Epithelial cell of esophagus (primary cell): ENCODE data around the gene FAU.

Source experiments
- DNase-seq: peaks from one replicate; pipeline ENCODE4 v3.0.0; 2010; ENCODE audit warnings: low read depth
- H3K4me3 ChIP-seq: 2 replicates; pipeline ENCODE4 v1.5.1; 2011; ENCODE audit warnings: mild to moderate bottlenecking, low read length, control low read depth
- CTCF ChIP-seq: IDR thresholded peaks from 2 replicates; pipeline ENCODE4 v1.5.1; 2011; ENCODE audit warnings: low read depth, mild to moderate bottlenecking, low read length, control low read depth, inconsistent platforms; ENCODE audit not compliant: insufficient read depth; ENCODE audit errors: missing control alignments

Gene FAU

GRCh38 chr11:65113839-65114238 is 8.1 kb downstream of the FAU start:
- H3K4me3 ChIP-seq: no peak overlapping the region
- TF ChIP-seq CTCF: no peak
- no peak for DNase-seq

GRCh38 chr11:65113361-65113756 is 8.6 kb downstream of the FAU start:
- H3K4me3 ChIP-seq: peak overlapping the region; percentile 74
- no peak for TF ChIP-seq CTCF
- DNase-seq: no peak

- DNase-seq: peak; percentile 55
- H3K4me3 ChIP-seq: peak overlapping the region; percentile 74
- TF ChIP-seq CTCF: peak; percentile 52
Measured at GRCh38 chr11:65112546-65113360, 9.2 kb downstream of the FAU start.

GRCh38 chr11:65111744-65112545 is 10.0 kb downstream of the FAU start, which contains the start of gene TM7SF2:
Gene TM7SF2, plus strand, starts transcription at chr11:65111872. Its CDS starts 144 bp downstream, at chr11:65112016.
- DNase-seq: peak; percentile 98
- TF ChIP-seq CTCF: no peak
- peak within 1 kb of the TSS; percentile 74 for H3K4me3 ChIP-seq

- H3K4me3 ChIP-seq: no peak overlapping the region
- DNase-seq: no peak
- TF ChIP-seq CTCF: no peak
Measured at GRCh38 chr11:65111159-65111743, 10.7 kb downstream of the FAU start.

- H3K4me3 ChIP-seq: no peak overlapping the region
- peak; percentile 78 for DNase-seq
- peak; percentile 96 for TF ChIP-seq CTCF
Measured at GRCh38 chr11:65110354-65110861, 11.5 kb downstream of the FAU start.
